ENCODE results near the gene LTBP1.

- TF ChIP-seq POLR2A (IDR thresholded peaks at IDR 0.05; ENCODE audit: low read depth, low read length) = no peak
- TF ChIP-seq POLR2AphosphoS5 (IDR thresholded peaks at IDR 0.05; ENCODE audit: low read depth, low read length) = no peak
Observed at GRCh38 chr2:33302348-33302747, 355.6 kb downstream of the LTBP1 start.

Data from GM12892 (cell line).